ENCODE measurements around the gene CAMSAP1. TPM values are rescaled to one million over a fixed set of nuclear protein-coding genes. Genes with fewer than 3 reads are reported as not detected.

The CAMSAP1 gene
- total RNA-seq, 1 experiment from 2014 or later = 24.8 TPM

DNA sequence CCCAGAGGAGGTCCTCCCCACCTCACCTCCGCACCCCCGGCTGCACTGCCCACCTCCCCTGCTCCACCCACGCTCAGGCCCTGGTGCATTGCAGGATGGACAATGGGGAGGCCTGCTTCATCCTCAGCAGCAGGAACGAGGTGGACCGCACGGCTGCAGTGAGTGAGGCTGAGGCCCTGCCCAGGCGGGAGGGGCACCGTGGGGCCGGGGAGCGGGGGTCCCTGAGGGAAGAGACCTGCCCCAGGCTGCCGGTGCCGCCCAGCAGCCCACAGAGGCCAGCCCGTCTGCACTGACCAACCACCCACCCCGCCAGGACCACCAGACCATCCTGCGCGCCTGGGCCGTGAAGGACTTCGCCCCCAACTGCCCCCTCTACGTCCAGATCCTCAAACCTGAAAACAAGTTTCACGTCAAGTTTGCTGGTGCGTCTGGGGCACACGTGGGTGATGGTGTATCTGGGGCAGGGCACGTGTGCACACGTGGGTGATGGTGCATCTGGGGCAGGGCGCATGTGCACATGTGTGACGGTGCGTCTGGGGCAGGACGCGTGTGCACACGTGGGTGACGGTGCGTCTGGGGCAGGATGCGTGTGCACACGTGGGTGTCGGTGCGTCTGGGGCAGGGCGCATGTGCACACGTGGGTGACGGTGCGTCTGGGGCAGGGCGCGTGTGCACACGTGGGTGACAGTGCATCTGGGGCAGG, 138.7 kb downstream of the CAMSAP1 start:
- no TSS peak for BruUV-seq (replicated peaks)
- ATAC-seq = no peak
- Histone ChIP-seq H3K27ac (ENCODE audit: low read length) (no peak overlapping the region), H3K4me3 (ENCODE audit: low read depth in 2 of 2, low read length in 2 of 2) (no peak overlapping the region), H3K9me3 (ENCODE audit: control insufficient read depth, insufficient read depth, low read depth, low read length) (no peaks in the 10 kb centered on the region), H3K4me1 (ENCODE audit: control insufficient read depth, insufficient read depth, low read length) (no peaks in the 10 kb centered on the region), H3K36me3 (ENCODE audit: control insufficient read depth, insufficient read depth, low read length) (no peaks in the 10 kb centered on the region), H3K27me3 (ENCODE audit: control insufficient read depth, insufficient read depth, low read length) (no peaks in the 10 kb centered on the region)
- ChIA-PET CTCF (interaction anchor here (0.7 kb wide), 1 partner anchor 73 kb away, joined by 5 read pairs; no protein-coding TSS in a partner anchor), POLR2A (no interaction called here)
- in situ Hi-C loops (cut with HindIII; ENCODE audit: low pct_unique_long_range_greater_than_20kb, low sequenced_read_pairs) = no loop called here
- DNase-seq (ENCODE audit: low read depth, low spot score) = no peak
- intact Hi-C loops (cut with micrococcal nuclease; ENCODE audit: unreplicated experiment) = no loop called here
- TF ChIP-seq TCF7L2 (IDR thresholded peaks at IDR 0.05; ENCODE audit: low read depth, low read length) (no peak), SIN3A (IDR thresholded peaks at IDR 0.05; ENCODE audit: borderline replicate concordance, insufficient read depth, low read depth, low read length) (no peak), POLR2AphosphoS5 (IDR thresholded peaks at IDR 0.05; ENCODE audit: low read depth, low read length) (no peak)
- TF ChIP-seq, protein P1, sequence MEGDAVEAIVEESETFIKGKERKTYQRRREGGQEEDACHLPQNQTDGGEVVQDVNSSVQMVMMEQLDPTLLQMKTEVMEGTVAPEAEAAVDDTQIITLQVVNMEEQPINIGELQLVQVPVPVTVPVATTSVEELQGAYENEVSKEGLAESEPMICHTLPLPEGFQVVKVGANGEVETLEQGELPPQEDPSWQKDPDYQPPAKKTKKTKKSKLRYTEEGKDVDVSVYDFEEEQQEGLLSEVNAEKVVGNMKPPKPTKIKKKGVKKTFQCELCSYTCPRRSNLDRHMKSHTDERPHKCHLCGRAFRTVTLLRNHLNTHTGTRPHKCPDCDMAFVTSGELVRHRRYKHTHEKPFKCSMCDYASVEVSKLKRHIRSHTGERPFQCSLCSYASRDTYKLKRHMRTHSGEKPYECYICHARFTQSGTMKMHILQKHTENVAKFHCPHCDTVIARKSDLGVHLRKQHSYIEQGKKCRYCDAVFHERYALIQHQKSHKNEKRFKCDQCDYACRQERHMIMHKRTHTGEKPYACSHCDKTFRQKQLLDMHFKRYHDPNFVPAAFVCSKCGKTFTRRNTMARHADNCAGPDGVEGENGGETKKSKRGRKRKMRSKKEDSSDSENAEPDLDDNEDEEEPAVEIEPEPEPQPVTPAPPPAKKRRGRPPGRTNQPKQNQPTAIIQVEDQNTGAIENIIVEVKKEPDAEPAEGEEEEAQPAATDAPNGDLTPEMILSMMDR (IDR thresholded peaks at IDR 0.05) = no peak
- TF ChIP-seq, protein P2, sequence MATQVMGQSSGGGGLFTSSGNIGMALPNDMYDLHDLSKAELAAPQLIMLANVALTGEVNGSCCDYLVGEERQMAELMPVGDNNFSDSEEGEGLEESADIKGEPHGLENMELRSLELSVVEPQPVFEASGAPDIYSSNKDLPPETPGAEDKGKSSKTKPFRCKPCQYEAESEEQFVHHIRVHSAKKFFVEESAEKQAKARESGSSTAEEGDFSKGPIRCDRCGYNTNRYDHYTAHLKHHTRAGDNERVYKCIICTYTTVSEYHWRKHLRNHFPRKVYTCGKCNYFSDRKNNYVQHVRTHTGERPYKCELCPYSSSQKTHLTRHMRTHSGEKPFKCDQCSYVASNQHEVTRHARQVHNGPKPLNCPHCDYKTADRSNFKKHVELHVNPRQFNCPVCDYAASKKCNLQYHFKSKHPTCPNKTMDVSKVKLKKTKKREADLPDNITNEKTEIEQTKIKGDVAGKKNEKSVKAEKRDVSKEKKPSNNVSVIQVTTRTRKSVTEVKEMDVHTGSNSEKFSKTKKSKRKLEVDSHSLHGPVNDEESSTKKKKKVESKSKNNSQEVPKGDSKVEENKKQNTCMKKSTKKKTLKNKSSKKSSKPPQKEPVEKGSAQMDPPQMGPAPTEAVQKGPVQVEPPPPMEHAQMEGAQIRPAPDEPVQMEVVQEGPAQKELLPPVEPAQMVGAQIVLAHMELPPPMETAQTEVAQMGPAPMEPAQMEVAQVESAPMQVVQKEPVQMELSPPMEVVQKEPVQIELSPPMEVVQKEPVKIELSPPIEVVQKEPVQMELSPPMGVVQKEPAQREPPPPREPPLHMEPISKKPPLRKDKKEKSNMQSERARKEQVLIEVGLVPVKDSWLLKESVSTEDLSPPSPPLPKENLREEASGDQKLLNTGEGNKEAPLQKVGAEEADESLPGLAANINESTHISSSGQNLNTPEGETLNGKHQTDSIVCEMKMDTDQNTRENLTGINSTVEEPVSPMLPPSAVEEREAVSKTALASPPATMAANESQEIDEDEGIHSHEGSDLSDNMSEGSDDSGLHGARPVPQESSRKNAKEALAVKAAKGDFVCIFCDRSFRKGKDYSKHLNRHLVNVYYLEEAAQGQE (IDR thresholded peaks at IDR 0.05; ENCODE audit: insufficient read depth in 1 of 2, low read depth in 2 of 2, low read length in 1 of 2) = no peak

DNA sequence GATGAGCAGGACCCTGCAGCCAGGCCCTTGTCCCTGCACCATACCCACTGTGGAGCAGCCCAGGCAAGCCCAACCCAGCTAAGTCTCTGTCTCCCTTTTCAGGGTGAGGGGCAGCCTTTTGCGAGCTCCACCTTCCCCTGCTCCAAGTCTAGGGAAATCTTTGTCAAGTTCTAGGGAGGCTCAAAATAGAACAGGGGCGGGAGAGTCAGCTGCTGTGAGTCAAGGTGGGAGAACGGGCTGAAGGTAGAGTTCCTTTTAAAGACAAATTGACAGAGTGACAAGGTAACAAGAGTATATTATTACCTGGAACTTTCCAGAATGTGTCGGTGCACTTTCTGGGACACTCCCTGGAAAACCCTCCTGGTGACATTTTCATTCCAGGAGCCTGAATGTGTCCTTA, 140.6 kb downstream of the CAMSAP1 start:
- no peak for ATAC-seq

More for the DNA sequence above, 140.6 kb downstream of the CAMSAP1 start:
- Histone ChIP-seq H3K27me3 (ENCODE audit: control insufficient read depth, insufficient read depth, low read length) (no peaks in the 10 kb centered on the region), H3K27ac (ENCODE audit: low read length) (no peak overlapping the region), H3K4me1 (ENCODE audit: control insufficient read depth, insufficient read depth, low read length) (no peaks in the 10 kb centered on the region), H3K4me3 (ENCODE audit: low read depth in 2 of 2, low read length in 2 of 2) (no peak overlapping the region), H3K9me3 (ENCODE audit: control insufficient read depth, insufficient read depth, low read depth, low read length) (no peaks in the 10 kb centered on the region), H3K36me3 (ENCODE audit: control insufficient read depth, insufficient read depth, low read length) (no peaks in the 10 kb centered on the region)
- POLR2A ChIA-PET = no interaction called here
- in situ Hi-C loops (cut with HindIII; ENCODE audit: low pct_unique_long_range_greater_than_20kb, low sequenced_read_pairs) (no loop called here), intact Hi-C loops (cut with micrococcal nuclease; ENCODE audit: unreplicated experiment) (no loop called here)
- TF ChIP-seq TCF7L2 (IDR thresholded peaks at IDR 0.05; ENCODE audit: low read depth, low read length) = no peak
- no peak for TF ChIP-seq POLR2AphosphoS5 (IDR thresholded peaks at IDR 0.05; ENCODE audit: low read depth, low read length)
- TF ChIP-seq, protein P1 (IDR thresholded peaks at IDR 0.05) = no peak
- no TSS peak for BruUV-seq (replicated peaks)
- CTCF ChIA-PET = no interaction called here
- DNase-seq (ENCODE audit: low read depth, low spot score) = no peak
